GM12875 (cell line): ENCODE data around the gene GGNBP2.

ENCODE experiments used
- H3K4me3 ChIP-seq: one replicate; pipeline ENCODE4 v1.5.1; 2011; ENCODE audit warnings: low read depth, low read length, control low read depth
- CTCF ChIP-seq: IDR thresholded peaks from 2 replicates; pipeline ENCODE4 v1.5.1; 2011; ENCODE audit warnings: low read depth, mild to moderate bottlenecking, control low read depth, inconsistent platforms, low read length, moderate library complexity, borderline replicate concordance; ENCODE audit not compliant: insufficient read depth

The GGNBP2 gene, protein sequence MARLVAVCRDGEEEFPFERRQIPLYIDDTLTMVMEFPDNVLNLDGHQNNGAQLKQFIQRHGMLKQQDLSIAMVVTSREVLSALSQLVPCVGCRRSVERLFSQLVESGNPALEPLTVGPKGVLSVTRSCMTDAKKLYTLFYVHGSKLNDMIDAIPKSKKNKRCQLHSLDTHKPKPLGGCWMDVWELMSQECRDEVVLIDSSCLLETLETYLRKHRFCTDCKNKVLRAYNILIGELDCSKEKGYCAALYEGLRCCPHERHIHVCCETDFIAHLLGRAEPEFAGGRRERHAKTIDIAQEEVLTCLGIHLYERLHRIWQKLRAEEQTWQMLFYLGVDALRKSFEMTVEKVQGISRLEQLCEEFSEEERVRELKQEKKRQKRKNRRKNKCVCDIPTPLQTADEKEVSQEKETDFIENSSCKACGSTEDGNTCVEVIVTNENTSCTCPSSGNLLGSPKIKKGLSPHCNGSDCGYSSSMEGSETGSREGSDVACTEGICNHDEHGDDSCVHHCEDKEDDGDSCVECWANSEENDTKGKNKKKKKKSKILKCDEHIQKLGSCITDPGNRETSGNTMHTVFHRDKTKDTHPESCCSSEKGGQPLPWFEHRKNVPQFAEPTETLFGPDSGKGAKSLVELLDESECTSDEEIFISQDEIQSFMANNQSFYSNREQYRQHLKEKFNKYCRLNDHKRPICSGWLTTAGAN

DNA sequence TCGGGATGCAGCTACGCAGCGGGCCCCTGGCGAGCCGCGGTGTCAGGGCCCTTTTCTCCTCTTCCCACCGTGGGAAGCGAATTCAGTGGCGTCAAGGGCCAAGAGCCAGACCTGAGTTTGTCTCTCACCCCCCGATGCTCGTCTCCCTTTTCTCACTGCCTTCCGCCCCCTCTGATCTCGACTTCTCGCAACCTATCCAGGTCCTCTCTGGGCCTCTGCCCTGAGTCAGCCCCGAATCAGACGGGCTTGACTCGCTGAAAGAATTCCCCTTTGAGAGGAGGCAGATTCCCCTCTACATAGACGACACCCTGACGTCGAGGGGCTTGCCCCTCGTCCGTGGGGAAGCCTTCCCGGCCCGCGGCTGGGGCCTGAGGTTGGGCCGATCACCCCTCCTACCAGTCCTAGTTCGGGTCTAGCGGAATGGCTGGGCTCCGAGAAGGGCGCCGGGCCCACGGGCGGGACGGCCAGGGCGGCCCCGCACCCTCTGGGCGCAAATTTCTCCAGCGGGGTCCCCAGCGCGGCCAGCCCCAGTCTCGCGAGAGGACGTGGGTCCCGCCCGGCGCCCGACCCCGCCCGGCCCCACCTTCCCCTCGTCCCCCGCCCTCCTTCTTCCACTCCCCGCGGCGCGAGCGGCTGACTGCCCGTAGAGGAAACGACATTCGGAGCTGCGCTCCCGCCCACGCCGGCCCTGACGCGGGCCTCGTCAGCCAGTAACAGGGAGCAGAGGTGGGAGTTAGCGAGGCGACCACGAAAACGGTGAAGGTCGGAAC, at the start of gene GGNBP2:
Gene GGNBP2 (plus strand): TSS at position 613 of the 770 bp plus-strand sequence. CDS start 806 bp downstream, outside the sequence.
- no peak for TF ChIP-seq CTCF
- peak within 1 kb of the TSS; percentile 81 for H3K4me3 ChIP-seq

DNA sequence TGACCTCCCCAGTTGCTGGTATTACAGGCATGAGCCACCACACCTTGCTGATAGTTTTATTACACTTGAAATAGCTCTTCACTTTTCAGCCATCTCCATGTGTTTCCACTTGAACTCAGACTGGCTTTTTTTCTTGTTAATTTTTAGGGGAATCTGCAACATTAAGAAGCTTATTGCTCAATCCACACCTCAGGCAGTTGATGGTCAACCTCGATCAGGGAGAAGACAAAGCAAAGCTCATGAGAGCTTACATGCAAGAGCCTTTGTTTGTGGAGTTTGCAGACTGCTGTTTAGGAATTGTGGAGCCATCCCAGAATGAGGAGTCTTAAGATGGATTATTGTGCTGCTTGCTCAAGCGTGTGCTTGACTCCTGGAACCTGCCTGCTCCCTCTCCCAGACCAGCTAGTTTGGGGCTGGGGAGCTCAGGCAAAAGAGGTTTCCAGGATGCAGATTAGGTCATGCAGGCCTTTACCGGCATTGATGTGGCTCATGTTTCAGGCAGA, 49.6 kb upstream of the GGNBP2 start:
- no peak overlapping the region for H3K4me3 ChIP-seq
- no peak for TF ChIP-seq CTCF

- TF ChIP-seq CTCF = no peak
- H3K4me3 ChIP-seq = no peak overlapping the region
Observed at GRCh38 chr17:36496018-36496789, 48.5 kb upstream of the GGNBP2 start.

DNA sequence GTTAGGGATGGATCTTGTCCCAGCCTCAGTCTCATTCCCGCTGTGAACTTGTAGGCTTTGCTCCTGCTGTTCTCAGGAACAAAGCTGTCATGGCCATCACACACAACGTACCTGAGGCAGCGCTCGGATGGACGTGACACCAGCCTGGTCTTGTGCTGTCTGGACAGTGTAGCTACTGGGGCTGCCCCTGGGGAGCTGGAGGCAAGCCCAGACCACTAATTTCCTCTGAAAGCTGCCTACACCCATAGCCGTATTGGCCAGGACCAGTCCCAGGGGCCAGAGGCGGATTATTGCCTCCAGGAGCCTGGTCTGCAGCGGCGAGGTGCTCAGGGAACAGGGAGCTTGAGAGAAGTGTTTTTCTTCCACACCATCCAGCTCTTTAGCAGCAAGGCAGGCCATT, 46.6 kb upstream of the GGNBP2 start:
- H3K4me3 ChIP-seq = no peak overlapping the region
- no peak for TF ChIP-seq CTCF

DNA sequence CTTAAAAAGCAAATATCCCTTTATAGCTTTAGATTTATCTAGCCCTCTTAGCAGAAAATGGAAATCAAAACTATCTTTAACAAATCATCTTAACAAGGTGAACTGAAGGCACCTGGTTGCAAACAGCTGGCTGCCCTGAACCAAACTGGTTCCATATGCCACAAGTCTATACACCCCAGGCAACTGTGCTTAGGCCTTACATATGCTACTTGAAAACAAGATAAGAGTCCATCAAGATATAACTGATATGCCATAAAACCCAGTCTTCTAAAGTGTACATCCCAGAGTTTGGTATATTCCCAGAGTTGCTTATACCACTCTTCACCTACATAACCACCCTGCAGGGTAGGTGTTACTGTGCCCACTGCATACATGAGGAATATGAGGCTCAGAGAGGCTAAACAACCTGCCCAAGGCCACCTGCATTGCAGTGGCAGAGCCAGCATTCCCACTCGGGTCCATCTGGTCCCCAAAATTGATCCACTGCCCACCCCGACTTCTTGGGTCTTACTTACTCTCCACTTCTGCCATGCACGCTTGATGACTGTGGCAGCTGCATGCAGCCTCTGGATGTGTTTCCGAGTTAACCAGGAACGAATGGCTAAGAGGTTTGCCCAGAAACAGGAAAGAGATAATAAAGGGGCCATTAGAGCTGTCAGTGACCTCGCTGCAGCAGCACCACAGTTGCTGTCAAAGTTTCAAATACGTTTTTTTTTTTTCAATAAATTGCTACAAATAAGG, 46.0 kb upstream of the GGNBP2 start:
- no peak overlapping the region for H3K4me3 ChIP-seq
- no peak for TF ChIP-seq CTCF

DNA sequence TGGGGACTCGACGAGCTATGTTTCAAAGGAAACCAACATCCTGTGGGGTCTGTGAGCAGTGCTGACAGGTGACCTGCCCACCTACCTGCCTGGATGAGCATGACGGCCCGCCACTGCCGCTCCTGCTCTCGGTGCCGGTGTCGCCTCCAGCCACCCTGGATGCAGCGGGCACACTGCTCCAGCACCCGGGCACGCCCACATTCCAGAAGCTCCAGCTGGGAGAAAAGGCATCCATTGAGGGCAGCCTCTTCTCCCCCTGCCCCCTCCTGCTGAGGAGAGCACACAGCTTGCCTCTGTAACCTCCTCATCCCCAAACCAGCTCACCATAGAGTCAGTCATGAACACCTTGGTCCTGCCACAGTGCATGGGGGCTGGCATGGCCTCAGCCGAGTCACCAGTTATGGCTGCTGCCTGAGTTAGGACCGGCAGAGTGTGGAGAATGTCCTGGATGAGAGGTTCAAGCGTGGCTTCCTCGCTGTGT, 43.9 kb upstream of the GGNBP2 start:
- H3K4me3 ChIP-seq = no peak overlapping the region
- TF ChIP-seq CTCF = no peak
